A673 (cell line): ENCODE results near the gene RALGAPA2. TPM values are rescaled to one million over a fixed set of nuclear protein-coding genes. Genes with fewer than 3 reads are reported as not detected.

Experiments used
- BruUV-seq: library from RNA; stranded (reverse); fragments of 400-500 nt; replicated peaks from 2 replicates; lab custom pipeline; 2021; lab: Mats Ljungman, UMichigan
- CTCF ChIA-PET: fragments of 300-600 bp; sonication (Branson Sonifier 250); formaldehyde crosslinking; loops from one replicate; lab custom pipeline; 2022; ENCODE audit warnings: antibody characterized with exemption; lab: Charles Lee
- POLR2A ChIA-PET: fragments of 300-600 bp; sonication (Branson Sonifier 250); formaldehyde crosslinking; loops from one replicate; lab custom pipeline; 2022; ENCODE audit warnings: antibody characterized with exemption; ENCODE audit not compliant: low non-redundant PET; lab: Charles Lee
- DNase-seq: peaks from one replicate; pipeline ENCODE4 v3.0.0-alpha.2; 2015; ENCODE audit warnings: low spot score
- H3K27ac ChIP-seq: fragments of 200-600 bp; sonication (generic); 2 replicates; pipeline ENCODE4 v1.5.1; 2016; ENCODE audit warnings: mixed run types, low read depth, mild to moderate bottlenecking, mixed read lengths, antibody characterized with exemption, low read length; ENCODE audit not compliant: poor library complexity, severe bottlenecking
- H3K27me3 ChIP-seq: fragments of 200-600 bp; sonication (generic); replicated peaks from 2 replicates; pipeline ENCODE4 v1.6.1; 2017; ENCODE audit warnings: mixed run types, low read depth, mild to moderate bottlenecking, mixed read lengths, antibody characterized with exemption, low read length; ENCODE audit not compliant: insufficient read depth, poor library complexity
- H3K36me3 ChIP-seq: fragments of 200-600 bp; sonication (generic); 2 replicates; pipeline ENCODE4 v1.6.1; 2016; ENCODE audit warnings: mixed run types, mild to moderate bottlenecking, mixed read lengths, antibody characterized with exemption, low read length; ENCODE audit not compliant: insufficient read depth, poor library complexity, severe bottlenecking
- H3K4me1 ChIP-seq: fragments of 200-600 bp; sonication (generic); 2 replicates; pipeline ENCODE4 v1.6.1; 2017; ENCODE audit warnings: mixed run types, mild to moderate bottlenecking, mixed read lengths, antibody characterized with exemption, low read length; ENCODE audit not compliant: insufficient read depth, poor library complexity, severe bottlenecking
- H3K4me3 ChIP-seq: fragments of 200-600 bp; sonication (generic); 2 replicates; pipeline ENCODE4 v1.5.1; 2016; ENCODE audit warnings: low read depth, mixed run types, mild to moderate bottlenecking, mixed read lengths, low read length; ENCODE audit not compliant: poor library complexity, severe bottlenecking
- H3K9me3 ChIP-seq: fragments of 200-600 bp; sonication (generic); 2 replicates; pipeline ENCODE4 v1.6.1; 2016; ENCODE audit warnings: mixed run types, low read depth, mild to moderate bottlenecking, mixed read lengths, antibody characterized with exemption, low read length; ENCODE audit not compliant: poor library complexity, severe bottlenecking
- CTCF ChIP-seq: fragments of 300-800, 200-600 bp; sonication (generic); conservative IDR thresholded peaks from 2 replicates; pipeline ENCODE4 v1.5.1; 2017; ENCODE audit warnings: low read depth, mild to moderate bottlenecking, antibody characterized with exemption, low read length, moderate library complexity, mixed read lengths
- EZH2 ChIP-seq: fragments of 200-600 bp; sonication (generic); IDR thresholded peaks from 2 replicates; pipeline ENCODE4 v1.6.1; 2017; ENCODE audit warnings: borderline replicate concordance, low read depth, mild to moderate bottlenecking, mixed read lengths, antibody characterized with exemption, low read length; ENCODE audit not compliant: poor library complexity, severe bottlenecking
- intact Hi-C: fragments of 100-400 bp; cut with micrococcal nuclease; formaldehyde crosslinking; loops from one replicate; pipeline ENCODE4 v1.10.0; 2022; ENCODE audit not compliant: unreplicated experiment
- total RNA-seq: library from RNA; stranded (reverse); gene quantifications from 2 replicates; pipeline ENCODE4 v1.2.3, GENCODE V29; 2021

The RALGAPA2 gene
- total RNA-seq, 1 experiment from 2014 or later: 32.4 TPM

DNA sequence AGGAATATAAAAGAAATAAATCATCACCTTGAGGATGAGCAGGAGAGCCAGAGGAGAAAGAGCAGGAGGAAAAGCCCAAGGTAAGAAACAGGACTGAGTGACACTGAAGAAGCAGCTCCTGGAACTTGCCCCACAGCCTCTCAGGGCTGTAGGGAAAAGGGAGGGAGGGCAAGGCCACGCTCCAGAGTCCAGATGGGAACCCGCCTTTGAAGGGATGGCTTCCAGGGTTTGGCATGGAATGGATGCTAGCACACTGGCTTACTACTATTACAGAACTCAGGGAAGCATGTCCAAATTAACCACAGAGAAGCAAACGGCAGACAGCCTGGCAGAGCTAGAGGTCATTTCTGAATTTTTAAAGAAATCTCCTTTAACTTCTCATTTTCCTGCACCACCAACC, 26.8 kb downstream of the RALGAPA2 start:
- no peak for TF ChIP-seq EZH2
- no peak for TF ChIP-seq CTCF
- Histone ChIP-seq H3K4me3 (no peak overlapping the region), H3K27me3 (no peaks in the 10 kb centered on the region), H3K27ac (no peak overlapping the region), H3K4me1 (peaks cover 12% of the 10 kb centered on the region), H3K9me3 (no peaks in the 10 kb centered on the region), H3K36me3 (no peaks in the 10 kb centered on the region)
- BruUV-seq: no TSS peak
- CTCF ChIA-PET: no interaction called here
- POLR2A ChIA-PET: no interaction called here
- intact Hi-C loops: no loop called here
- no peak for DNase-seq

GRCh38 chr20:20683481-20684321, 28.7 kb downstream of the RALGAPA2 start:
- Histone ChIP-seq H3K4me3 (no peak overlapping the region), H3K36me3 (no peaks in the 10 kb centered on the region), H3K9me3 (no peaks in the 10 kb centered on the region), H3K27me3 (no peaks in the 10 kb centered on the region), H3K4me1 (peaks cover 7% of the 10 kb centered on the region), H3K27ac (no peak overlapping the region)
- intact Hi-C loops: no loop called here
- CTCF ChIA-PET: no interaction called here
- no peak for DNase-seq
- no peak for TF ChIP-seq CTCF
- TF ChIP-seq EZH2: no peak
- no TSS peak for BruUV-seq
- POLR2A ChIA-PET: no interaction called here

DNA sequence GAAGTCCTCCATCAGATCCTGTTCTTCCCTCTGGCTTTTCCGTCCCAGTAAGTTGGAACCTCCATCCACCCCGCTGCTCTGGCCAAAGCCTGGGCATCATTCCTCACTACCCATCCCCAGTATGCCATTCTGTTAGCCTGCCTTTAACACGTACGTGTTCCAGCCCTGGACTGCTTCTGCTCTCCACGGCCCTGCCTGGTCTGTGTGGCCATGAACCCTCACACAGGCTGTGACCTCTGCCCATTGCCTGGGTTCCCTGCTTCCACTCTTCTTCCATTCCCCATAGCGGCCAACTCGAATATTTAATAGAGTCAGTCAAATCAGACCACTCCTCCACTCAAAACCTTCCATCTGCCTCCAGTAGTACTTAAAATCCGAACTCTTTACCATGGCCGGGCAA, 29.4 kb downstream of the RALGAPA2 start:
- H3K4me1 ChIP-seq: peaks cover 7% of the 10 kb centered on the region
- no peak for TF ChIP-seq CTCF
- no peak for TF ChIP-seq EZH2
- H3K4me3 ChIP-seq: no peak overlapping the region
- no peaks in the 10 kb centered on the region for H3K36me3 ChIP-seq
- intact Hi-C loops: no loop called here
- ChIA-PET CTCF (no interaction called here), POLR2A (no interaction called here)
- DNase-seq: no peak
- H3K27ac ChIP-seq: no peak overlapping the region
- no peaks in the 10 kb centered on the region for H3K27me3 ChIP-seq
- no TSS peak for BruUV-seq
- H3K9me3 ChIP-seq: no peaks in the 10 kb centered on the region
